HG03108 (cell line): ENCODE results near the gene GRIP1.
"Not testable (repeated sequence)": the region's sequence is repeated elsewhere in the genome, so short reads cannot be mapped to it uniquely, and the experiment has no call there.

ENCODE experiments used
- ATAC-seq: cut with Tn5 transposase; IDR thresholded peaks from one replicate; pipeline ENCODE4 v1.9.1; 2021; ENCODE audit warnings: moderate library complexity; ENCODE audit not compliant: unreplicated experiment

GRIP1 gene

DNA sequence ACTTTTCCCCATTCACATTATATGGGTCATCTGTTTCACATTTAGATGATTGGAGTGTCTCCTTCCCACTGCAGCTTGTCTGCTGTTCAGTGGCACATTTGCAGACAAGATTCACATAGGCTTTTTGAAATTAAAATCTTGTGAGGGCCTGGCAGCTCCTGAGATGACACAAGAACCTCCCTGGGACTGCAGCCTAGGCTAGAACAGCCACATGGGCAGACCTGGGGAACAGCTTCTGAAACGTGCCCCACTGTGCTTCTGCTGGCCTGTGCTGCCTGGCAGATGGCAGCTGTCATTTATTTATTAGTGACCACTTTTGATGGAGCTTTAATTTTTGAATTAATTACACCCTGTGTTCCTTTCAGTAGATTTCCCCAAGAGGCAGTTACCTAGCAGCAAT, 137.4 kb downstream of the GRIP1 start:
- no peak for ATAC-seq

DNA sequence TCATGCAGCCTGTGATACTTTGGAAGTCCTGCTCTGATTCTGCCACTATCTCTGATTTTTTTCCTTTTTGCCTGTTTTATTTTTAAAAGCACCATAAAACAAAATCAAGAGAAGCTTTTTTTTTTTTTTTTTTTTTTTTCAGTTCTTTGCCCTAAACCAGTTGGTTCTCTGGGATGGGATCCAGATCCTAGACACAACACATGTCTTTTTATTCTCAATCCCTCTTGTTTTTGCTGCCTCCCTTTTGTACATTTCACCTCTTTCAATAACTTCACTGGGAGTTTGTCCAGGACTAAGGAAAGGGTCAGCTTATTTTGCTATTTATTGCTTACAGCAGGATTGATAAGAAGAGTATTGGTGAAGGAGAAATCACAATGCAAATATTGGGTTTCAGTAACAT, 139.4 kb downstream of the GRIP1 start:
- no peak for ATAC-seq

DNA sequence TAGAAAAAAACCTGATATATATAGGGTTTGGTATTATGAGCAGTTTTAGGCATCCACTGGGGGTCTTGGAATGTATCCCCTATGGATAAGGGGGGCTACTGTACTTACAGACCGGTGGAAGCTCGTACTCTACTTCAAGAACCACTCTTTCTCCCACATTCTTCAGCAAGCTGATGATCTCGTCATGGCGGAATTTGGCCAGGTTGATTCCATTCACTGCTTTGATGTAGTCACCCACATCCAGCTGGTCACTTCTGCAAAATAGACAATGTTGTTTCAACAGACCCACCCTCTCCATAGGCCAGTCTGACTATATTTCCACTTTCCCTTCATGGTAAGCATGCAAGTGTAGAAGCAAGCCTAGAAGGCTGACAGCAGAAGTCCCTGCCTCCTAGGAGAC, 139.9 kb downstream of the GRIP1 start:
- ATAC-seq: no peak

DNA sequence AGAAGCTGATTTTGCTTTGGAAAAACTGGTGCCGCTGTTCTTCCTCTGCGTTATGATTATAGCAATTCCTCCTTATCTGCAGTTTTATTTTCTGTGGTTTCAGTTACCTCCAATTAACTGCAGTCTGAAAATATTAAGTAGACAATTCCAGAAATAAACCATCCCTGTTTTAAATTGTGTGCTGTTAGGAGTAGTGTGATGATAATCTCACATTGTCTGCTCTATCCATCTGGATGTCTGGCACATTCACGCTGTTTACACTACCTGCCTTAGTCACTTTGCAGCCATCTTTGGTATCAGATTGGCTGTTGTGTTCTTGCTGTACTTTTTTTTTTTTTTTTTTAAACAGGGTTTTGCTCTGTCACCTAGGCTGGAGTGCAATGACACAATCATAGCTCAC, 141.0 kb downstream of the GRIP1 start:
- ATAC-seq: no peak

DNA sequence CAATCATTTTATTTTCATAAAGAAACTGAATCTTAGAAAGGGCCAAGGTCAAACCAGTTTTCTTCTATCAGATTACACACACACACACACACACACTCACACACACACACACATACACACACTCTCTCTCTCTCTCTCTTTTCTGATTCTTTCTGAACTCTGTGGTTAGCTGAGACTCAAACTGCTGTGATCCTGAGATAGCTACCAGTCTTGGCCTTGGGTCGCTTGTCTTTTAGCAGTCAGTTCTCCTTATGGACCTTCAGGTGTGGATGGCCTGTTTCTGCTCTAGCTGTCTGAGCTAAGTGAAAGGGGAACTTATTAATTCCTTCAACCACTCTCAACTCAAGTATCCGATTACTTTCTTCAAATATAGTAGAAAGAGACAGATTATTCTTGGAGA, 145.1 kb downstream of the GRIP1 start:
- no peak for ATAC-seq

DNA sequence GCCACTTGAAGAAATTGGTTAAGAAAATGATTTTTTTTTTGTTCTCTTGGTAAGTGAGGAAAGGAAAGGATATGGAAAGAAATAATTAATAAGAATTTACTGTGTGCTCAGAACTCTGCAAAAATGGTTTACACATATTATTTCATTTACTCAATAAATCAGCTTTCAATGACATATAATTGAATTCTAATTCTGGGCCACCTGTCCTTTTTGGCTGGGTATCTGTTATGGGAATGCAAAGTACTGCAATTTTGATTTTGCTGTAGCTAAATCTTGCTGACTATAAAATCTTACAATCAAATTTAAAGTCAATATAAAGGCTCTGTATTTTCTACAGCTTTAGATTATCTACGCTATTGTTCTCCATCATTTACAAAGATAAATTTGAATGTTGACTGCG, 147.1 kb downstream of the GRIP1 start:
- ATAC-seq: no peak

DNA sequence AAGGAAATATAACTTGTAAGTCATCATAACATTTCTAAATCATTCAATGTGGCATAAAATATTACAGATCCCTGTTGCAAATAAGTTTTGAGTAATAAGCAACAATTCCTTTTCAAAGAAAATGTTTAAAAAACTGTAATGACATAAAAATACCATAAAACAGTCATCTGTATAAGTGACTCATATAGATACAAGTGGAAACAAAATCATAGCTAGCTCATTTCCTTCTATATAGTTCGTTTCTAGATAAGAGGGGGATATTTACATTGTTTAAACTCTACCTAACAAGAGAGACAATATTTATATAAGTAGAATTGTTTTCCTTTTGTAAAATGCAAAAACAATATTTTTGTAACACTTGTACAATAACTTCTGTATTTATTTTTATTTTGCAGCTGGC, 148.9 kb downstream of the GRIP1 start:
- ATAC-seq: no peak

DNA sequence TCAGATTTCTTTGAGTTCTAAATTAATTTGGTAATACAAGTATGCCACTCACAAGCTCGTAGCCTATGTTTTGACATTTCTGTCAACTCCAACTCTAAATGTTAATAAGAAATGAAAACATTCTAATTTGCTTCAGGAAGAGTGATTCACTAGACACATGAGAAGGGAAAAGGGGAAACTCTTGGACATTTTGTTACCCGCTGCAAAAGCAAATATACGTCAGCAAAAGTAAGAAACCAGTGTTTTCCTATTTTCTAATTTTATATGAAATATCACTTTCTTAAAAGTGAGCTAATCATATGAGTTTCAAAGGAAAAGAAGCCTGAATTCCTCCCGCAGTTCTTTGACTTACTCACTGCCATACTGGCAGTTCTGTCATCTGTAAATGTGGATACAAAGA, 162.3 kb downstream of the GRIP1 start:
- ATAC-seq: no peak

DNA sequence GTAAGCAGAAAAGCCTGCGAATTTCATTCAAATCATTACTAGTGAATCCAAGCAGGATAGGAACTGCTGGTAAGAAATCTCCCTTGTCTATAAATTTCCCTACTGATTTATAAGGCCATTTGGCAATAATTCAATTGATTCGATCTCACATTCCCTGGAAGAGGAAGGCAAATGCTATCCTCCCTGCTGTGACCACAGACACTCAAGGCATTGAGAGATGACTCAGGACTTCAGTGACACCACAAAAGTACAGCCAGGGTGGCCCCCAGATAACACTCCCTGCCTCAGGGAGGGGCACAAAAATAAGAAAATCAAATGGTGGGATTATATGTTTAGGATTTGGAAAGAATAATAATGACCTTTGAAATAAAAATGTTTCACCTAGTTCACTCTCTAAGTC, 162.7 kb downstream of the GRIP1 start:
- no peak for ATAC-seq

DNA sequence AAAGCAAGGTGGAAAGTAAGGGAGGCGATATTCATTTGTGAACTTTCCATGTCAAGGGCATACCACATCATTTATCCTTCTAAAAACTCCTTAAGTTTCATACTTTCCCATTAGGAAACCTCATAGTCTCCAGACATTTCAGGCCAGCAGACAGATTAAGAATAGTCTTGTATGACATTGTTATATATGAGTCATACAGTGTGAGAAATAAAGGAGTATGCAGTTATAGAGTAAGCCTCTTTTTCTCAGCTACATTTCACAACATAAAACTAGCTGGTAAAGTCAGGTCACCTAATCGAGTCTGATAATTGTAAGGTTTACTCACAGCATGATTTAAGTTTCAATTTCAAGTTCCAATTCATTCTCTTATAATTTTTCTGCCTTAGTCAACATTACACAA, 164.3 kb downstream of the GRIP1 start:
- ATAC-seq: no peak

DNA sequence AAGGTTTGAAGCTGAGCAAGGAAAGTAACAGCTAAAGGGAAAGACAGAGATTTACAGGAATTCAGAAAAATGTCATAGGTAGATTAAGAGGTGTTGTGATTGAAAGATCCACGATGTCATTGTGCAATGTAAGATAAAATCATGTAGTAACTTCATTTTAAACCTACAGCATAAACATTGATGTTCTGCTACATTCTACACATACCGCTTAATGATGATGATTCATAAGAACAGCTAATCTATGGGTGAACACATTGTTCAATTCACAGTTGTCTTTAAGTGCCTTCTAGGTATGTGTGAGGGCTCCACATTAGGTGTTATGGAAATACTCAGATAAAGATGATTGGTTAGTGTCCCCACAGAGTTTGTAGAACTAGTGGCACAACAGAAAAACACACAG, 170.9 kb downstream of the GRIP1 start:
- ATAC-seq: no peak

DNA sequence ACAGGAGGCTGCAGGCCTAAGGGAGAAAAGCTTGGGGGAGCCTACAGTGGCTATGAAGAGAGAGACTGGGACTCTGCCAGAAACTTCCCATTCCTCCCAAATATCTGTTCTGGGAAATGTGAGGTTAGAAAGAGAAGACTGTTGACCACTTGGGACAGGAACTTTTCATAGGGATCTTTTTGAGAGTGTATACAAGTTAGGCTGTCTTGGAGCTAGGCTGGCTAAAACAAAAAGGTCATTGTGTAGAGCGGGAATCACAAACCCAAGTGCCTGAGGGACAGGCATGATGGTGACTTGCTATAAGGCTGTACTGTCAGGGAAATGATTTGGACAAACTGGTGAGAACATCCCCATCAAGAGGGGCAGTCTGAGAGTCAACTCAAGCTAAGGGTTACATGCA, 175.1 kb downstream of the GRIP1 start:
- ATAC-seq: no peak

DNA sequence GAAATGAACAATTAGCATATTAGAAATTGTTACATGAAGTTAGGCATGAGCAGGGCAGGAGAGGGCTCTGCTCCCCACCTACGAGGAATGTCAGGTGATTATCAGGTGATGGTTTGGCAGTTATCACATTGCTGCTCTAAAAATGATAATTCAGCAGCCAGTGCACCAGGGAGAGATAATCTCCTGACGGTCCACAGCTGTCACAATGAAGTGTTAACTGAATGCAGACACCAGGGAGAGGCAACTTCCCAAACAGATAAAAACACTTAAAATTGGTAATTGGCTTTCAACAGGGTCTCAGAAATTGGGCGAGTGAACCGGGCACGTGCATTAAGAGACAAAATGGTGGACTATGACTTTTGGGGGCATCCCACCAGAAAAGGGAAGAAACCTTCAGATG, 176.0 kb downstream of the GRIP1 start:
- no peak for ATAC-seq

DNA sequence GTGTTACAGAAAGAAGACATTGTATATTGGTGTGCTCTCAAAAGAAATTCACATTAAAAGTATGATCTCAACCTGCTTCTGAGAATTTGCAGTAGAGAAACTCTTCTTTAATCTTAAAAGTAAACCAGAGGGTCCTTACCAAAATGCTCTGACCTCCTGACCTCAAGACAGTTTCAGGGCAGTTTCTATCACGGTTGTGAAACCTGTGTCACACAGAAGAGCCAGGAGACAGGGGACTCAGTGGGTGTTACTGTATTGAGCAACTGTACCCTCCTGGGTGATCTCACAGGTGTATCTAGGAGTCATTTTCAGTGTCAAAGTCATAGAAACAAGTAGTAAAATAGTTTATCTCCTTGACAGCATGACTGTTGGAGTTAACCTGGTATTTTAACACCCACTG, 178.0 kb downstream of the GRIP1 start:
- ATAC-seq: peak; percentile 76

DNA sequence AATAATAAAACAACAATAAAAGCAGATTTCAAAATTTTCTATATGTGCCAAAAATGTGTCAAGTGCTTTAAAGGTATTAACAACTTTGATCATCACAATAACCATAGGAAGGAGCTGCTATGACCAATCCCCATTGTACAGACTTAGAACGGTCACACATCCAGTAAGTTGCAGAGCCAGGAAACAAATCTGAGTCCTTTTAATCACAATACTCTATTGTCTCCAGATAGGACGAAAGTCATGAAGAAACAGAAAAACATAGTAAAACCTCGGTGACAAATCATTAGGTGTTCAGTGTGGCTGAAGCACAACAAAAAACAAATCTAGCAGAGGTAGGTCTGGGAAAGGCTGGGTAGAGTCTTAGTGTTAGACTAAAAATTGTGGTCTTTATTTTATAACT, 178.8 kb downstream of the GRIP1 start:
- no peak for ATAC-seq

DNA sequence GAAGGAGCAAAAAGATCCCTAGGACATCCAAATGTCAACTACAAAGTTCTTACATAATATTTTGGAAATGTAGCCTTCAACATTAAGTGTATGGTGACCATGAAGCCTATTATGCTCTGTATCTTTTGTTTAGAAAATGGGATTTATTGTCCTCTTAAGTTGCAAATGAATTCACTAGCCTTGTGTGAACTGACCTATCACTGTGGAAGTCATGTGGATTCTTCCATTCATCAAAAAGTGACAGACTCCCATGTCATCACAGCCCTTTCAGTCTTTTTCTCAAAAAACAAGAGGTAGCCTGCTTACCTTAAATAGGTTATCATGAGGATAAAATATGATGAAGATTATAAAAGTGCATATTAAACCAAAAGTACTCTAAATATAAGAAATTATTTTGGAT, 179.9 kb downstream of the GRIP1 start:
- no peak for ATAC-seq

DNA sequence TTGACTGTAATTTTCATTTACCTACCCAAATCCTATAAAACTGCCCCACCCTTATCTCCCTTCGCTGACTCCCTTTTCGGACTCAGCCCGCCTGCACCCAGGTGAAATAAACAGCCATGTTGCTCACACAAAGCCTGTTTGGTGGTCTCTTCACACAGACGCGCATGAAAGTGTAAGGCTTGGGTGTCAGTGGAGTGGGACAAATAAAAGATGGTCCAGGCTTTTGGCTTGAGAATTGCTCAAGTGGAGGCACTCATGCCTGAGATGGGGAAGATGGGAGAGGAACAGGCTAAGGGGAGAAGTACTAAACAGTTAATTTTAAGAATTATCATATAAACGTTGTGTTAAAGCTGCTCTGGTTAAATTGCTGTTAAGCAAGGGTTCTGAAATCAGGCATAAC, 180.8 kb downstream of the GRIP1 start:
- ATAC-seq: not testable (repeated sequence)

DNA sequence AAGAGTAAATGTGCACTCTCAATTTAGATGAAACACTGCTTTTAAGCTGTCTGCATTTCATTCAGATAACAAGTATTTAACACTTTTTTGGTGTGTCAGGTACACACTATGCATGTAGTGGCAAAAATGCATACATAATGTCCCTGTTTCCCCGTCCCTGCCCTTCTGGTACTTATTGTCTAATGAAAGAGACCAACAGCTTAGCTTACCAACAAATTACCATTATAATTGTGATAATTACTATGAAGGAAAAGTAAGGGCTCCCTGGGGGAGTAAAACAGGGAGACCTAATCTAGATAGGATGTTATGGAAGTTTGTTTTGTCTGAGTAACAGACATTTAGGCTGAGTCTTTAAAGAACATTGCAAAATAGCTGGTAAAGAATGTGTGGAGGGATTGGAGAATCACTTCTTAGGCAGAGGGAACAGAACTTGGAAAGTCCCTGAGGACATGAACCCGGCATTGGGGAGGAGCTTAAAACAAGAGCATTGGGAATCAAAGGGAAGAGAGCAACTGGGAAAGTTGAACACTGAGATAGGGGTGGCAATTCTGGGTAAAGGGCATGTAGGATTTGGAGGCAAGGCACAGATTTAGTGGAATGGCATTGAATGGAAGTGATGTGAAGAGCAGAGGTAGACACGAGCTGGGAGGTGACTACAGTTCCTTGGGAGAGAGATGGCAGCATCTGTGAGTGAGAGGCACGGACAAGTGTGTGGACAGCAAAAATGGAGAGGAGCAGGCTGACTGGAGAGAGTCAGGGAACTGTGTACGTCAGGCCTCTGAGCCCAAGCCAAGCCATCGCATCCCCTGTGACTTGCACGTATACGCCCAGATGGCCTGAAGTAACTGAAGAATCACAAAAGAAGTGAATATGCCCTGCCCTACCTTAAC, 181.6 kb downstream of the GRIP1 start:
- no peak for ATAC-seq

DNA sequence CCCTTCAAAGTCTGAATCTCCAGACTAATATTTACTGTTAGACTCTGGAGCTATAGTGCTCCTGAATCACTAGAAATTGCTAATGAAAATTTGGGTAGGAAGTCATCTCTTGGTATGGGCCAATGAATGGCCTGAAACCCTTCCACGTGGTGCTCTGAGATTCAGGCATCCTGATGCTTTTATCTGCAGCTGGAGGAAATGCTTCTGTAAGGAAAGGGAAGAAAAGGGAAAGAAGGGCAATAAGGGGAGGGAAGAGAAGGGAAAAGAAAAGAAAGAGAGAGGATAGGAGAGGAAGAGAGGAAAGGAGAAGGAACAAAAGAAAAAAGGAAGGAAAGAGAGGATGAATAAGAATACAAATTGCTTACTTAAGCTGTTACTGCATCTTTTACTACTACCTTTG, 182.3 kb downstream of the GRIP1 start:
- ATAC-seq: no peak

DNA sequence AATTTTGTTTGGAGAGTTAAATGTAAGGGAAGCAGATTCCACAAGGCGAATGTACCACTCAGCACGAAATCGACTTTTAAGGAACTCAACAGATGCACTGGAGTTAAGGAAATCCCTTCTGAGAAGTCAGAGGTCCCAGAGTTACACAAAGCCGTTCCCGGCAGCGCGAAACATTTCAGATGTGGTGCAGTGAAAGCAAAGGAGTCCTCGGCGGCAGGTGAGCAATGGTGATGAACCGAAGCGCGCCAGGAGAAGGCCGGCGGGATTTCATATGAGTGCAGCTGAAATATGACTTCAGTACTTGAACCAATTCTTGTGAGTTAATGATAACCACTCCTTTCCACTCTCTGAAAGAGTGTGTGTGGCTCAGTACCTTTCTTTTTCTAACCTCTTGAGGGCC, 183.2 kb downstream of the GRIP1 start:
- no peak for ATAC-seq

DNA sequence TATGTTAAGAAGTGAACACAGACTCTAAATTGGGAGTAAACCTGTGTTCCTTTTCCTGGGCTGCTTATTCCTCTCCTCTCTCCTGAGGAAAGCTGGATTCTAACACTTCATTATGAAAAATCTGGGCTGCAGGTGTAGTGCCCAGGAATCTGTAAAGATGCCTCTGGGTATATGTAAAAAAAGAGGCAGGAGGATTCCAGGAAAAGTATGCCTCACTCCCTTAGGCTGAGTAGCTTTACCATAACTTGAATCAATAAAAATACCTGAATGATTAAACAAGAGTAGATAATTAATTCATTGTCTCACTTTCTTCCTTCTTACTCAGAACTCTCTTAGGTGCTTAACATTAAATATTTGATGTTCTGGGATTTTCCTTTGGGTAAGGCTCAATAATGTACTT, 185.1 kb downstream of the GRIP1 start:
- ATAC-seq: no peak

DNA sequence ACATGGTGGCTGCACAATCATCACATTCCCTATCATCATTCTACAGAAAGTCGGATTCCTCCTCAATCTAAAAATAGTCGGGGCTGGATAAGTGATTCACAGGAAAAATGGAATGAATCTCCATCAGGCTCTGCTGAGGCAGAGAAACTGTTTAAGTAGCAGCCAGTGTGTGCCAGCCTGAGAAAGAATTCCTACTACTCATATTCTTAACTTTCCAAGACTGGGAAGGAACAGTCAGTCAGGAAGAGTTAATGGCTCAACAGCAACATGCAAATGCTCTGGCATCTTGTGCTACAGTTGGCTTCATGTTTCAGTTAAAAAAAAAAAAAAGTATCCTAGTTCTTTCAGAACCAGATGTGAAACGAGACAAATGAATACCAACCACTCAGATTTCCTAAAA, 187.0 kb downstream of the GRIP1 start:
- ATAC-seq: no peak
